ENCODE measurements around the gene CSF3R. TPM values are rescaled to one million over a fixed set of nuclear protein-coding genes. Genes with fewer than 3 reads are reported as not detected.

CSF3R gene
- total and polyA plus RNA-seq, 9 of the 15 experiments (the other 6 are each of a cell fraction or from before 2014, with no cell fraction given) = 0.21 to 0.86 (median 0.40) TPM; not detected in 1

GRCh38 chr1:36446271-36446670, 36.4 kb downstream of the CSF3R start (continued):
- TF ChIP-seq WHSC1 (IDR thresholded peaks at IDR 0.05; ENCODE audit: low read length) (no peak), PPARD (CRISPR knock-in tag; IDR thresholded peaks at IDR 0.05) (no peak), NFE2 (IDR thresholded peaks at IDR 0.05; ENCODE audit: low read depth) (no peak), FUS (optimal IDR thresholded peaks at IDR 0.05; ENCODE audit: low read depth, low read length) (no peak), TOE1 (IDR thresholded peaks at IDR 0.05; ENCODE audit: borderline replicate concordance) (no peak), TOE1 (CRISPR knock-in tag; IDR thresholded peaks at IDR 0.05; ENCODE audit: borderline replicate concordance, low read depth) (no peak), ESRRA (IDR thresholded peaks at IDR 0.05; ENCODE audit: borderline replicate concordance, low read depth) (0 out of 2 replicates have a peak, but pooled peaks have one; percentile 24), DDX20 (tag; IDR thresholded peaks at IDR 0.05; ENCODE audit: low read depth) (no peak), ZNF224 (CRISPR knock-in tag; IDR thresholded peaks at IDR 0.05) (no peak), YY1 (IDR thresholded peaks at IDR 0.05; ENCODE audit: borderline replicate concordance in 1 of 3, control insufficient read depth in 1 of 3, extremely low read depth in 1 of 3, insufficient read depth in 3 of 3, insufficient read length in 1 of 3, insufficient replicate concordance in 2 of 3, low read depth in 1 of 3, low read length in 2 of 3) (peak in 1 of 3 experiments; percentile 34), SLC30A9 (CRISPR knock-in tag; IDR thresholded peaks at IDR 0.05) (no peak), ATF6 (CRISPR knock-in tag; IDR thresholded peaks at IDR 0.05) (no peak), HDAC6 (IDR thresholded peaks at IDR 0.05; ENCODE audit: low read depth, low read length) (no peak), TBP (optimal IDR thresholded peaks at IDR 0.05; ENCODE audit: low read depth, low read length) (no peak), JUND (IDR thresholded peaks at IDR 0.05; ENCODE audit: borderline replicate concordance, low read depth, low read length) (0 out of 2 replicates have a peak, but pooled peaks have one; percentile 3), JUND (tag; IDR thresholded peaks at IDR 0.05; ENCODE audit: borderline replicate concordance, low read depth, low read length) (no peak; the same call in 2 of the 3 replicates), HNRNPUL1 (IDR thresholded peaks at IDR 0.05; ENCODE audit: low read length) (no peak), TFAP4 (CRISPR knock-in tag; IDR thresholded peaks at IDR 0.05; ENCODE audit: borderline replicate concordance) (no peak), GMEB1 (CRISPR knock-in tag; IDR thresholded peaks at IDR 0.05) (no peak), RB1 (IDR thresholded peaks at IDR 0.05; ENCODE audit: low read depth) (no peak), ZBTB26 (CRISPR knock-in tag; IDR thresholded peaks at IDR 0.05) (no peak), SIN3A (IDR thresholded peaks at IDR 0.05; ENCODE audit: borderline replicate concordance in 2 of 2, control insufficient read depth in 1 of 2, low read depth in 2 of 2, low read length in 2 of 2) (no peak), MEIS2 (IDR thresholded peaks at IDR 0.05; ENCODE audit: partially characterized antibody) (no peak)

Measured in K562 (cell line).